Testis (tissue), 3 donors: ENCODE measurements around the gene MAP1LC3B2. TPM values are rescaled to one million over a fixed set of nuclear protein-coding genes. Genes with fewer than 3 reads are reported as not detected.

Experiments used
- DNase-seq: peaks from one replicate; pipeline ENCODE4 v3.0.0-alpha.2; 2019
- H3K27ac ChIP-seq, 2 donors: fragments of 200-600 bp; sonication (generic); one replicate each; pipeline ENCODE4 v1.5.1; 2019
- H3K27me3 ChIP-seq: fragments of 200-600 bp; sonication (generic); one replicate; pipeline ENCODE4 v1.5.1; 2019
- H3K36me3 ChIP-seq: fragments of 200-600 bp; sonication (generic); one replicate; pipeline ENCODE4 v1.5.1; 2017; ENCODE audit warnings: low read depth; ENCODE audit errors: missing control alignments
- H3K4me1 ChIP-seq: fragments of 200-600 bp; sonication (generic); one replicate; pipeline ENCODE4 v1.5.1; 2019
- H3K4me3 ChIP-seq, 2 donors: fragments of 200-600 bp; sonication (generic); one replicate each; pipeline ENCODE4 v1.5.1; 2017 to 2019
- H3K9me3 ChIP-seq: fragments of 200-600 bp; sonication (generic); one replicate; pipeline ENCODE4 v1.5.1; 2017
- POLR2A ChIP-seq: fragments of 450-650 bp; IDR thresholded peaks from one replicate; pipeline ENCODE4 v1.6.1; 2017; ENCODE audit warnings: antibody characterized with exemption, mild to moderate bottlenecking, moderate library complexity
- WGBS, 2 donors: methylation state at CpG; one replicate each; pipeline ENCODE4 v1.1.5; 2018; 5-methylcytosine and 5-hydroxymethylcytosine counted together
- intact Hi-C: fragments of 100-400 bp; cut with DNase I; formaldehyde crosslinking; loops from one replicate; pipeline ENCODE4 v1.15.1; 2023; ENCODE audit warnings: low total_unique reads
- polyA plus RNA-seq: library from polyadenylated mRNA; stranded (reverse); fragments of 350-450 nt; fragmentation: Illumina TruSeq; extraction: RNeasy Lipid Tissue Mini Kit (QIAGEN cat#74804); gene quantifications from one replicate; pipeline ENCODE4 v1.2.3, GENCODE V29; 2014; ENCODE audit warnings: low read depth, low replicate concordance; ENCODE audit not compliant: insufficient read depth
- total RNA-seq, 2 donors: library from RNA; depleted of rRNA; stranded (reverse); fragments of >200 nt; gene quantifications; one replicate each; pipeline ENCODE4 v1.2.3, GENCODE V29; 2016
- TF ChIP-seq, protein P1 (sequence below), 3 experiments: fragments of 450-650 bp in 2 of 3; fragments of 200-600 bp in 1 of 3; sonication (generic) in 1 of 3; IDR thresholded peaks; one replicate each; pipeline ENCODE4 v1.5.1; 2016 to 2019; ENCODE audit warnings: antibody characterized with exemption in 3 of 3, mild to moderate bottlenecking in 2 of 3, moderate library complexity in 1 of 3

MAP1LC3B2 gene
- total and polyA plus RNA-seq, 3 donors from 2014 or later, result 1.0 to 2.1 (median 1.5) TPM

DNA sequence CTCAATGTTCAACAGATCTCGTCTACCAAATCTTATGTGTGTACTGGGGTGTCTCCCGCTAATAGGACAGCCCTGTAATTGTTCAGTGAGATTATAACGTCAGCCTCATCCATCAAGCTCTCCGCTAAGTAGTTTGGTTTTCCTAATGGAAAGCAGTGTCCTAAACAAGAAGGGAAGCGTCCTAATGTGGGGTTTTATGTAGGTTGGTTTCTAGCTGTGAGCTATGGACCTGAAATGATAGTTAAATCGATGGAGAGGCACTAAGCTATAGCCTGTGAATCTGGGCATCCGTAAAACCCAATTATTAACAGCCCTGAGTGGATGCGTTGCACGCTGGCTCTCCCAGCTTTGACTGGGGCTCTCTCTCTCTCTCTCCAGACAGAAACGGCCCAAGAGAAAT lies 9.2 kb upstream of the MAP1LC3B2 start:
- H3K4me1 ChIP-seq, result no peaks in the 10 kb centered on the region
- intact Hi-C loops, result no loop called here
- H3K36me3 ChIP-seq, result no peaks in the 10 kb centered on the region
- no peaks in the 10 kb centered on the region for H3K27me3 ChIP-seq
- H3K4me3 ChIP-seq, result no peak overlapping the region
- H3K27ac ChIP-seq, result no peak overlapping the region
- TF ChIP-seq, protein P1, sequence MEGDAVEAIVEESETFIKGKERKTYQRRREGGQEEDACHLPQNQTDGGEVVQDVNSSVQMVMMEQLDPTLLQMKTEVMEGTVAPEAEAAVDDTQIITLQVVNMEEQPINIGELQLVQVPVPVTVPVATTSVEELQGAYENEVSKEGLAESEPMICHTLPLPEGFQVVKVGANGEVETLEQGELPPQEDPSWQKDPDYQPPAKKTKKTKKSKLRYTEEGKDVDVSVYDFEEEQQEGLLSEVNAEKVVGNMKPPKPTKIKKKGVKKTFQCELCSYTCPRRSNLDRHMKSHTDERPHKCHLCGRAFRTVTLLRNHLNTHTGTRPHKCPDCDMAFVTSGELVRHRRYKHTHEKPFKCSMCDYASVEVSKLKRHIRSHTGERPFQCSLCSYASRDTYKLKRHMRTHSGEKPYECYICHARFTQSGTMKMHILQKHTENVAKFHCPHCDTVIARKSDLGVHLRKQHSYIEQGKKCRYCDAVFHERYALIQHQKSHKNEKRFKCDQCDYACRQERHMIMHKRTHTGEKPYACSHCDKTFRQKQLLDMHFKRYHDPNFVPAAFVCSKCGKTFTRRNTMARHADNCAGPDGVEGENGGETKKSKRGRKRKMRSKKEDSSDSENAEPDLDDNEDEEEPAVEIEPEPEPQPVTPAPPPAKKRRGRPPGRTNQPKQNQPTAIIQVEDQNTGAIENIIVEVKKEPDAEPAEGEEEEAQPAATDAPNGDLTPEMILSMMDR (IDR thresholded peaks at IDR 0.05), result no peak
- no peak for TF ChIP-seq POLR2A
- 90 to 93% methylated on average over 10 of the region's 10 CpGs for WGBS, 2 donors
- DNase-seq, result no peak
- H3K9me3 ChIP-seq, result no peaks in the 10 kb centered on the region

GRCh38 chr12:116551151-116551550 lies 8.0 kb upstream of the MAP1LC3B2 start:
- 83 to 96% methylated on average over 2 of the region's 2 CpGs for WGBS, 2 donors
- Histone ChIP-seq H3K4me1 (no peaks in the 10 kb centered on the region), H3K4me3 (no peak overlapping the region), H3K27ac (no peak overlapping the region), H3K36me3 (no peaks in the 10 kb centered on the region), H3K9me3 (no peaks in the 10 kb centered on the region), H3K27me3 (no peaks in the 10 kb centered on the region)
- TF ChIP-seq POLR2A, result no peak
- TF ChIP-seq, protein P1 (IDR thresholded peaks at IDR 0.05), result no peak
- intact Hi-C loops, result no loop called here
- DNase-seq, result no peak

GRCh38 chr12:116551619-116551951 lies 7.6 kb upstream of the MAP1LC3B2 start:
- H3K9me3 ChIP-seq, result no peaks in the 10 kb centered on the region
- H3K4me3 ChIP-seq, result no peak overlapping the region
- no peaks in the 10 kb centered on the region for H3K36me3 ChIP-seq
- intact Hi-C loops, result no loop called here
- no peak overlapping the region for H3K27ac ChIP-seq
- 88 to 89% methylated on average over 2 of the region's 2 CpGs for WGBS, 2 donors
- TF ChIP-seq, protein P1 (IDR thresholded peaks at IDR 0.05), result no peak
- TF ChIP-seq POLR2A, result no peak
- H3K4me1 ChIP-seq, result no peaks in the 10 kb centered on the region
- no peaks in the 10 kb centered on the region for H3K27me3 ChIP-seq
- no peak for DNase-seq

- WGBS, 2 donors, result 76 to 78% methylated on average over 16 of the region's 16 CpGs
- Histone ChIP-seq H3K36me3 (no peaks in the 10 kb centered on the region), H3K4me1 (no peaks in the 10 kb centered on the region), H3K4me3 (peak overlapping the region; percentile 1 to 39), H3K9me3 (no peaks in the 10 kb centered on the region), H3K27me3 (no peaks in the 10 kb centered on the region), H3K27ac (no peak overlapping the region)
- DNase-seq, result peak; percentile 44
- intact Hi-C loops, result no loop called here
- TF ChIP-seq POLR2A, result no peak
These were observed 7.0 kb upstream of the MAP1LC3B2 start for GRCh38 chr12:116551952-116552772.

GRCh38 chr12:116552773-116553373 lies 6.3 kb upstream of the MAP1LC3B2 start:
- intact Hi-C loops, result no loop called here
- no peaks in the 10 kb centered on the region for H3K36me3 ChIP-seq
- H3K9me3 ChIP-seq, result no peaks in the 10 kb centered on the region
- H3K4me1 ChIP-seq, result no peaks in the 10 kb centered on the region
- peak overlapping the region; percentile 1 to 39 for H3K4me3 ChIP-seq
- no peak for TF ChIP-seq POLR2A
- TF ChIP-seq, protein P1 (IDR thresholded peaks at IDR 0.05), result no peak
- no peak for DNase-seq
- H3K27me3 ChIP-seq, result no peaks in the 10 kb centered on the region
- 69 to 76% methylated on average over 17 of the region's 17 CpGs for WGBS, 2 donors
- H3K27ac ChIP-seq, result no peak overlapping the region
